ENCODE data around the gene METTL2A. TPM values are rescaled to one million over a fixed set of nuclear protein-coding genes. Genes with fewer than 3 reads are reported as not detected.

METTL2A gene
- total RNA-seq, 1 experiment from 2014 or later = 23.1 TPM

Other genes starting within 250 kb of the METTL2A start
- gene EFCAB3, start 43.3 kb upstream of the METTL2A start, total RNA-seq (2021) = not detected in 2 replicates
- gene TLK2, start 54.9 kb downstream of the METTL2A start, total RNA-seq (2021) = 32.6 and 40.7 TPM in 2 replicates
- gene MRC2, start 203.8 kb downstream of the METTL2A start, total RNA-seq (2021) = 1.0 and 2.8 TPM in 2 replicates